HL-60 (cell line): ENCODE results near the gene IRAK3.

Experiments used
- DNase-seq, 2 experiments: peaks; one replicate each; pipeline ENCODE4 v3.0.0-alpha.2; 2010 to 2020; ENCODE audit warnings: low read depth in 1 of 2, low spot score in 1 of 2
- H3K27ac ChIP-seq: fragments of 250-450 bp; sonication (Bioruptor Pico); replicated peaks from 2 replicates; pipeline ENCODE4 v1.5.1; 2020; ENCODE audit warnings: mild to moderate bottlenecking, moderate library complexity
- H3K27me3 ChIP-seq: fragments of 250-450 bp; sonication (Bioruptor Pico); 2 replicates; pipeline ENCODE4 v1.5.1; 2021; ENCODE audit warnings: mild to moderate bottlenecking, moderate library complexity; ENCODE audit not compliant: insufficient read depth, poor library complexity, severe bottlenecking
- H3K4me3 ChIP-seq: replicated peaks from 2 replicates; pipeline ENCODE4 v1.5.1; 2011; ENCODE audit warnings: mild to moderate bottlenecking, control low read depth, low read length; ENCODE audit not compliant: insufficient read depth
- CTCF ChIP-seq: IDR thresholded peaks from one replicate; pipeline ENCODE4 v1.5.1; 2011; ENCODE audit warnings: low read length, control low read depth, inconsistent platforms; ENCODE audit not compliant: insufficient read depth
- GABPA ChIP-seq: IDR thresholded peaks from 2 replicates; pipeline ENCODE4 v1.6.1; 2012; ENCODE audit warnings: low read depth
- POLR2AphosphoS5 ChIP-seq: IDR thresholded peaks from 2 replicates; pipeline ENCODE4 v1.6.1; 2012; ENCODE audit warnings: low read depth
- SPI1 ChIP-seq: IDR thresholded peaks from 2 replicates; pipeline ENCODE4 v1.6.1; 2012; ENCODE audit warnings: low read depth, mild to moderate bottlenecking, borderline replicate concordance
- TF ChIP-seq, protein P1 (sequence below): IDR thresholded peaks from 2 replicates; pipeline ENCODE4 v1.6.1; 2012; ENCODE audit warnings: low read depth; ENCODE audit not compliant: insufficient replicate concordance

The IRAK3 gene

DNA sequence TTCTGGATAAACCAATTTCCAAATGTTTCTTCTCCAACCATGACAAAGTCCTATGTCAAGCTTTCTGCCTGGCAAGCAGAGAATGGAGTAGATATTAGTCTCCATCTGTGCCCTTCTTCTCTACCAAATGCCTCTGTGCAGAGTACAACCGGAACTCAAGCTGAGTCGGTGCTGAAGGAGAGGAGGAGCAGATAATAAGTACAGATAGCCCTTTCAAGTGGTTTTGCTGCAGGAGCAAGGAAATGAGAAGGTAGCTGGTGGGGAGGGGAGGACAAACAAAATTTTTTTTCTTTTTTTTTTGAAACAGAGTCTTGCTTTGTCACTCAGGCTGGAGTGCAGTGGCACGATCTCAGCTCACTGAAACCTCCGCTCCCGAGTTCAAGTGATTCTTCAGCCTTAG lies 99.1 kb downstream of the IRAK3 start:
- TF ChIP-seq POLR2AphosphoS5 = no peak
- TF ChIP-seq, protein P1, sequence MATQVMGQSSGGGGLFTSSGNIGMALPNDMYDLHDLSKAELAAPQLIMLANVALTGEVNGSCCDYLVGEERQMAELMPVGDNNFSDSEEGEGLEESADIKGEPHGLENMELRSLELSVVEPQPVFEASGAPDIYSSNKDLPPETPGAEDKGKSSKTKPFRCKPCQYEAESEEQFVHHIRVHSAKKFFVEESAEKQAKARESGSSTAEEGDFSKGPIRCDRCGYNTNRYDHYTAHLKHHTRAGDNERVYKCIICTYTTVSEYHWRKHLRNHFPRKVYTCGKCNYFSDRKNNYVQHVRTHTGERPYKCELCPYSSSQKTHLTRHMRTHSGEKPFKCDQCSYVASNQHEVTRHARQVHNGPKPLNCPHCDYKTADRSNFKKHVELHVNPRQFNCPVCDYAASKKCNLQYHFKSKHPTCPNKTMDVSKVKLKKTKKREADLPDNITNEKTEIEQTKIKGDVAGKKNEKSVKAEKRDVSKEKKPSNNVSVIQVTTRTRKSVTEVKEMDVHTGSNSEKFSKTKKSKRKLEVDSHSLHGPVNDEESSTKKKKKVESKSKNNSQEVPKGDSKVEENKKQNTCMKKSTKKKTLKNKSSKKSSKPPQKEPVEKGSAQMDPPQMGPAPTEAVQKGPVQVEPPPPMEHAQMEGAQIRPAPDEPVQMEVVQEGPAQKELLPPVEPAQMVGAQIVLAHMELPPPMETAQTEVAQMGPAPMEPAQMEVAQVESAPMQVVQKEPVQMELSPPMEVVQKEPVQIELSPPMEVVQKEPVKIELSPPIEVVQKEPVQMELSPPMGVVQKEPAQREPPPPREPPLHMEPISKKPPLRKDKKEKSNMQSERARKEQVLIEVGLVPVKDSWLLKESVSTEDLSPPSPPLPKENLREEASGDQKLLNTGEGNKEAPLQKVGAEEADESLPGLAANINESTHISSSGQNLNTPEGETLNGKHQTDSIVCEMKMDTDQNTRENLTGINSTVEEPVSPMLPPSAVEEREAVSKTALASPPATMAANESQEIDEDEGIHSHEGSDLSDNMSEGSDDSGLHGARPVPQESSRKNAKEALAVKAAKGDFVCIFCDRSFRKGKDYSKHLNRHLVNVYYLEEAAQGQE = no peak
- TF ChIP-seq CTCF = no peak
- no peak for TF ChIP-seq GABPA
- TF ChIP-seq SPI1 = no peak
- DNase-seq = no peak
- Histone ChIP-seq H3K4me3 (no peak overlapping the region), H3K27me3 (no peaks in the 10 kb centered on the region), H3K27ac (no peak overlapping the region)

DNA sequence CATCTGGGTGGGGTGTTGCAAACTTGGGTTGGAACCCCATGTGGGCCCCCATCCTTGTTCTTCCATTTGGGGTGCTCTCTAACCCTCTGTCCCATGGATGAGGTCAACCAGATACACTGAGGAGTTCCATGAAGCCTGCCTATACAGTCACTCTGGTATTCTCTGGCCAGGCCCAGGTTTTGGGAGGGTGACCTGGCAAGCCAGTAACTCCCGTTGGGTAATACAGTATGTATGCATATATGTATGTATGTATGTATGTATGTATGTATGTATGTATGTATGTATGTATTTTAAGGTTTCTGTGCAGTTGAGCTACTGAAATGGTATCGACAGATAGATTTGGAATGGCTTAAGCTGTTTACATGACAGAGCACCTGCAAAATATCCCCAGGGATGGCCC lies 100.5 kb downstream of the IRAK3 start:
- Histone ChIP-seq H3K4me3 (no peak overlapping the region), H3K27me3 (no peaks in the 10 kb centered on the region), H3K27ac (no peak overlapping the region)
- no peak for TF ChIP-seq POLR2AphosphoS5
- TF ChIP-seq, protein P1 = no peak
- no peak for TF ChIP-seq SPI1
- TF ChIP-seq CTCF = no peak
- TF ChIP-seq GABPA = no peak
- DNase-seq = no peak

GRCh38 chr12:66290716-66291200 lies 101.7 kb downstream of the IRAK3 start:
- Histone ChIP-seq H3K4me3 (no peak overlapping the region), H3K27me3 (no peaks in the 10 kb centered on the region), H3K27ac (no peak overlapping the region)
- no peak for DNase-seq
- TF ChIP-seq POLR2AphosphoS5 = no peak
- TF ChIP-seq, protein P1 = no peak
- TF ChIP-seq CTCF = no peak
- TF ChIP-seq SPI1 = no peak
- no peak for TF ChIP-seq GABPA
